HepG2 (cell line): ENCODE results near the gene SIMC1. TPM values are rescaled to one million over a fixed set of nuclear protein-coding genes. Genes with fewer than 3 reads are reported as not detected.
A peak's percentile ranks its signal among the peaks of the same experiment; 100 is the strongest.

ENCODE experiments used
- AKNA ChIP-seq: sonication (generic); formaldehyde crosslinking; IDR thresholded peaks from 2 replicates; pipeline ENCODE4 v1.4.0; 2020; ENCODE audit warnings: missing genetic modification reagents, borderline replicate concordance
- BCL3 ChIP-seq: sonication (generic); formaldehyde crosslinking; IDR thresholded peaks from 2 replicates; pipeline ENCODE4 v1.5.1; 2020; ENCODE audit warnings: mild to moderate bottlenecking, missing genetic modification reagents, moderate library complexity
- EP300 ChIP-seq, 3 experiments: sonication (generic) in 1 of 3; formaldehyde crosslinking in 1 of 3; IDR thresholded peaks; 2 replicates each; pipeline versions ENCODE4 v1.5.1 to v1.6.1; 2011 to 2020; ENCODE audit warnings: low read depth in 2 of 3, low read length in 2 of 3, borderline replicate concordance in 1 of 3, improper control_type of control experiment in 1 of 3, mild to moderate bottlenecking in 1 of 3, missing genetic modification reagents in 1 of 3, moderate library complexity in 1 of 3
- JUN ChIP-seq: sonication (generic); formaldehyde crosslinking; IDR thresholded peaks from 2 replicates; pipeline ENCODE4 v1.4.0; 2020; ENCODE audit warnings: mild to moderate bottlenecking, missing genetic modification reagents
- LBX2 ChIP-seq: sonication (generic); formaldehyde crosslinking; IDR thresholded peaks from 2 replicates; pipeline ENCODE4 v1.5.0; 2020; ENCODE audit warnings: missing genetic modification reagents, mild to moderate bottlenecking, borderline replicate concordance
- MBNL3 ChIP-seq: fragments of 250-450 bp; sonication (Bioruptor Pico); conservative IDR thresholded peaks from 2 replicates; pipeline ENCODE4 v1.8.0; 2022; ENCODE audit warnings: mild to moderate bottlenecking, inconsistent platforms
- MTF1 ChIP-seq: sonication (generic); formaldehyde crosslinking; IDR thresholded peaks from 2 replicates; pipeline ENCODE4 v1.5.0; 2020; ENCODE audit warnings: missing genetic modification reagents
- MYNN ChIP-seq: sonication (generic); formaldehyde crosslinking; IDR thresholded peaks from 2 replicates; pipeline ENCODE4 v1.4.0; 2020; ENCODE audit warnings: mild to moderate bottlenecking, low read depth, missing genetic modification reagents
- NCOR1 ChIP-seq: fragments of 200-600 bp; sonication (generic); IDR thresholded peaks from 2 replicates; pipeline ENCODE4 v1.7.0; 2017; ENCODE audit warnings: antibody characterized with exemption, low read length, borderline replicate concordance
- SIN3A ChIP-seq: IDR thresholded peaks from 2 replicates; pipeline ENCODE4 v1.6.1; 2011; ENCODE audit warnings: low read depth, mild to moderate bottlenecking, control low read depth, low read length, borderline replicate concordance
- SIX4 ChIP-seq: sonication (generic); formaldehyde crosslinking; IDR thresholded peaks from 2 replicates; pipeline ENCODE4 v1.4.0; 2020; ENCODE audit warnings: missing genetic modification reagents
- SMARCC2 ChIP-seq: fragments of 450-650 bp; IDR thresholded peaks from 2 replicates; pipeline ENCODE4 v1.6.1; 2017; ENCODE audit warnings: antibody characterized with exemption, mild to moderate bottlenecking
- TARDBP ChIP-seq: sonication (generic); formaldehyde crosslinking; IDR thresholded peaks from 2 replicates; pipeline ENCODE4 v1.8.0; 2022; ENCODE audit warnings: mild to moderate bottlenecking, missing genetic modification reagents
- THAP9 ChIP-seq: sonication (generic); formaldehyde crosslinking; IDR thresholded peaks from 2 replicates; pipeline ENCODE4; 2020; ENCODE audit warnings: missing genetic modification reagents, mild to moderate bottlenecking, borderline replicate concordance
- ZBTB46 ChIP-seq: sonication (generic); formaldehyde crosslinking; IDR thresholded peaks from 2 replicates; pipeline ENCODE4 v1.4.0; 2020; ENCODE audit warnings: mild to moderate bottlenecking, missing genetic modification reagents, borderline replicate concordance
- ZNF570 ChIP-seq: sonication (generic); formaldehyde crosslinking; IDR thresholded peaks from 2 replicates; pipeline ENCODE4 v1.4.0; 2020; ENCODE audit warnings: mild to moderate bottlenecking, missing genetic modification reagents, borderline replicate concordance
- polyA plus RNA-seq, 8 experiments: library from polyadenylated mRNA; depleted of rRNA in 3 of 8; stranded (reverse) in 7 of 8; unstranded in 1 of 8; fragments of >200 nt; fragmentation: Illumina TruSeq in 4 of 8; extraction: Trizol in 4 of 8; gene quantifications; 2 replicates each; pipeline versions ENCODE4 v1.2.1 to v1.2.3, GENCODE V29; 2011 to 2016; ENCODE audit warnings: low read depth in 4 of 8, missing spikeins in 1 of 8, mixed read lengths in 1 of 8; ENCODE audit not compliant: insufficient read depth in 1 of 8
- total RNA-seq, 5 experiments: library from RNA; depleted of rRNA; stranded (reverse); fragments of >200 nt; fragmentation: Illumina TruSeq; extraction: Trizol; gene quantifications; 2 replicates each; pipeline ENCODE4 v1.2.3, GENCODE V29; 2016; ENCODE audit warnings: low read depth in 1 of 5

The SIMC1 gene
- total and polyA plus RNA-seq, 2 of the 13 experiments (the other 11 are each of a cell fraction or from before 2014, with no cell fraction given): 5.4 to 6.8 TPM

DNA sequence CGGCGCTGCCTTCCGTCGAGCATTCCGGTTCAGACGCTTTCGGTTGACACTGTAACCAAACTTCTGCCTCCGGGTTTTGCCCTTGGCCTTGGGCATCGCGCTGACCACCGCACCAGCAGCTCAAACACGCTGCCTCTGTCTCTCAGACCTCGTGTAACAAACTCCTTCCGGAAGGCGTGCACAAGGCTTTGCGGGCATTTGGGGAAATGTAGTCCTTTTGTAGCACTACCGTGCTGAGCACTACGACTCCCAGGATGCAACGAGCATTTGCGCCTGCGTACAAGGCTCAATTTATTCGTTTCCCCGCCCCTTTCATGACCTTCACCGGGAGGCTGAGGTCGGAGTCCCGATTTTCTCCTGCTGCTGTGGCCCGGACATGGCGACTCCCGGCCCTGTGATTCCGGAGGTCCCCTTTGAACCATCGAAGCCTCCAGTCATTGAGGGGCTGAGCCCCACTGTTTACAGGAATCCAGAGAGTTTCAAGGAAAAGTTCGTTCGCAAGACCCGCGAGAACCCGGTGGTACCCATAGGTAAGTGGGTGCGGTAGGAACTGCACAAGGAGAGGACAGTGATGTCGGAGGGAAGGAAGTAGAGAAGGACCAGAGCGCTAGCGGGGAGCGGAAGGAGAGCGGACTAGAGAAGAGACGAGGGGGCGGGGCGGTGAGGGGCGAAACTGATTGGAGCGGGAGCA, 150.4 kb downstream of the SIMC1 start, which contains the start of the genes HIGD2A and NOP16 (continued):
- TF ChIP-seq AKNA (CRISPR knock-in tag) (no peak), MBNL3 (CRISPR knock-in tag) (no peak), BCL3 (CRISPR knock-in tag) (0 out of 2 replicates have a peak, but pooled peaks have one; percentile 57), MYNN (CRISPR knock-in tag) (no peak; the same call in 1 of the 2 replicates), JUN (CRISPR knock-in tag) (no peak), SIN3A (peak; percentile 96), SMARCC2 (no peak), NCOR1 (peak; percentile 60; the same call in 1 of the 2 replicates), EP300 (IDR thresholded peaks at IDR 0.05; ENCODE audit: low read depth in 2 of 2, low read length in 2 of 2) (no peak), EP300 (CRISPR knock-in tag; IDR thresholded peaks at IDR 0.05; ENCODE audit: borderline replicate concordance) (peak; percentile 71; the same call in 1 of the 2 replicates), MTF1 (CRISPR knock-in tag) (no peak), TARDBP (CRISPR knock-in tag) (peak; percentile 79), ZNF570 (CRISPR knock-in tag) (no peak), ZBTB46 (CRISPR knock-in tag) (0 out of 2 replicates have a peak, but pooled peaks have one; percentile 74), THAP9 (CRISPR knock-in tag) (peak; percentile 96), LBX2 (CRISPR knock-in tag) (no peak), SIX4 (CRISPR knock-in tag) (peak; percentile 26)
